ENCODE measurements around the gene UBE2L3. TPM values are rescaled to one million over a fixed set of nuclear protein-coding genes. Genes with fewer than 3 reads are reported as not detected.
"Not testable (repeated sequence)": the region's sequence is repeated elsewhere in the genome, so short reads cannot be mapped to it uniquely, and the experiment has no call there.

Gene UBE2L3
- total and polyA plus RNA-seq, 2 experiments from 2014 or later = 86.3 to 136 TPM

GRCh38 chr22:21636629-21637218, 69.2 kb downstream of the UBE2L3 start (continued):
- no peak for TF ChIP-seq ZNF462 (CRISPR knock-in tag; IDR thresholded peaks at IDR 0.05)
- TF ChIP-seq EZH2phosphoT487 (IDR thresholded peaks at IDR 0.05; ENCODE audit: unreplicated experiment) = no peak
- TF ChIP-seq ZNF114 (CRISPR knock-in tag; IDR thresholded peaks at IDR 0.05) = no peak
- no peak for TF ChIP-seq ZNF331 (CRISPR knock-in tag; IDR thresholded peaks at IDR 0.05; ENCODE audit: low read depth)
- no peak for TF ChIP-seq EZH2 (IDR thresholded peaks at IDR 0.05; ENCODE audit: low read depth, unreplicated experiment)
- no peak for TF ChIP-seq CTCF (conservative IDR thresholded peaks at IDR 0.05; ENCODE audit: low read depth in 2 of 2)
- TF ChIP-seq REST (IDR thresholded peaks at IDR 0.05; ENCODE audit: unreplicated experiment) = no peak
- TF ChIP-seq POLR2AphosphoS5 (IDR thresholded peaks at IDR 0.05; ENCODE audit: low read depth) = no peak

- H3K27ac Mint-ChIP-seq; H3K79me2 ChIP-seq (replicated peaks; ENCODE audit: insufficient read depth); H3K36me3 ChIP-seq (ENCODE audit: insufficient read depth); H3K4me1 ChIP-seq (ENCODE audit: insufficient read depth); H3K4me1 Mint-ChIP-seq; H3K4me3 ChIP-seq; H3K27me3 ChIP-seq (ENCODE audit: insufficient read depth); H3K4me2 ChIP-seq; H3K9me3 Mint-ChIP-seq; H3K27ac ChIP-seq (ENCODE audit: low read depth); H3F3A ChIP-seq (replicated peaks; ENCODE audit: low read depth); H3K9me2 ChIP-seq (ENCODE audit: insufficient read depth); H4K20me1 ChIP-seq (replicated peaks; ENCODE audit: insufficient read depth); H3K36me3 Mint-ChIP-seq (ENCODE audit: low read depth); H2AFZ ChIP-seq; DNase-seq (ENCODE audit: low spot score); H3K4me3 Mint-ChIP-seq; ATAC-seq: not testable (repeated sequence)
- peaks cover 27% of the 10 kb centered on the region for H3K27me3 Mint-ChIP-seq (ENCODE audit: insufficient read depth, low read depth, poor library complexity)
Measured at GRCh38 chr22:21637450-21637849, 69.9 kb downstream of the UBE2L3 start.
